ENCODE measurements around the gene PCDHGA9. TPM values are rescaled to one million over a fixed set of nuclear protein-coding genes. Genes with fewer than 3 reads are reported as not detected.
"Not testable (repeated sequence)": the region's sequence is repeated elsewhere in the genome, so short reads cannot be mapped to it uniquely, and the experiment has no call there.

Gene PCDHGA9
- total RNA-seq, 1 donor from 2014 or later = 1.9 TPM

DNA sequence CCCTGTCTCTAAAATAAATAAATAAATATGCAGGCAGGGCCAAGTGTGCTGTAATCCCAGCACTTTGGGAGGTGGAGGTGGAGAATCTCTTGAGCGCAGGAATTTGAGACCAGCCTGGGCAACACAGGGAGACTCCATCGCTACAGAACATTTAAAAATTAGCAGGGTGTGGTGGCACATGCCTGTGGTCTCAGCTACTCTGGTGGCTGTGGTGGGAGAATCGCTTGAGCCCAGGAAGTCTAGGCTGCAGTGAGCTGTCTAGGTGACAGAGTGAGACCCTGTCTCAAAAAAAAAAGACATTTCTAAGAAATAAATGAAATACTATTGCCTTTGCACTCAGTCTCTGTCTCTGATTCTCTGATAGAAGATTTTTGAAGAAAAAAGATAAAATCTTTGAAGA is 9.0 kb downstream of the PCDHGA9 start:
- TF ChIP-seq, protein P1, sequence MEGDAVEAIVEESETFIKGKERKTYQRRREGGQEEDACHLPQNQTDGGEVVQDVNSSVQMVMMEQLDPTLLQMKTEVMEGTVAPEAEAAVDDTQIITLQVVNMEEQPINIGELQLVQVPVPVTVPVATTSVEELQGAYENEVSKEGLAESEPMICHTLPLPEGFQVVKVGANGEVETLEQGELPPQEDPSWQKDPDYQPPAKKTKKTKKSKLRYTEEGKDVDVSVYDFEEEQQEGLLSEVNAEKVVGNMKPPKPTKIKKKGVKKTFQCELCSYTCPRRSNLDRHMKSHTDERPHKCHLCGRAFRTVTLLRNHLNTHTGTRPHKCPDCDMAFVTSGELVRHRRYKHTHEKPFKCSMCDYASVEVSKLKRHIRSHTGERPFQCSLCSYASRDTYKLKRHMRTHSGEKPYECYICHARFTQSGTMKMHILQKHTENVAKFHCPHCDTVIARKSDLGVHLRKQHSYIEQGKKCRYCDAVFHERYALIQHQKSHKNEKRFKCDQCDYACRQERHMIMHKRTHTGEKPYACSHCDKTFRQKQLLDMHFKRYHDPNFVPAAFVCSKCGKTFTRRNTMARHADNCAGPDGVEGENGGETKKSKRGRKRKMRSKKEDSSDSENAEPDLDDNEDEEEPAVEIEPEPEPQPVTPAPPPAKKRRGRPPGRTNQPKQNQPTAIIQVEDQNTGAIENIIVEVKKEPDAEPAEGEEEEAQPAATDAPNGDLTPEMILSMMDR (conservative IDR thresholded peaks at IDR 0.05; ENCODE audit: low read depth, low read length) = no peak

DNA sequence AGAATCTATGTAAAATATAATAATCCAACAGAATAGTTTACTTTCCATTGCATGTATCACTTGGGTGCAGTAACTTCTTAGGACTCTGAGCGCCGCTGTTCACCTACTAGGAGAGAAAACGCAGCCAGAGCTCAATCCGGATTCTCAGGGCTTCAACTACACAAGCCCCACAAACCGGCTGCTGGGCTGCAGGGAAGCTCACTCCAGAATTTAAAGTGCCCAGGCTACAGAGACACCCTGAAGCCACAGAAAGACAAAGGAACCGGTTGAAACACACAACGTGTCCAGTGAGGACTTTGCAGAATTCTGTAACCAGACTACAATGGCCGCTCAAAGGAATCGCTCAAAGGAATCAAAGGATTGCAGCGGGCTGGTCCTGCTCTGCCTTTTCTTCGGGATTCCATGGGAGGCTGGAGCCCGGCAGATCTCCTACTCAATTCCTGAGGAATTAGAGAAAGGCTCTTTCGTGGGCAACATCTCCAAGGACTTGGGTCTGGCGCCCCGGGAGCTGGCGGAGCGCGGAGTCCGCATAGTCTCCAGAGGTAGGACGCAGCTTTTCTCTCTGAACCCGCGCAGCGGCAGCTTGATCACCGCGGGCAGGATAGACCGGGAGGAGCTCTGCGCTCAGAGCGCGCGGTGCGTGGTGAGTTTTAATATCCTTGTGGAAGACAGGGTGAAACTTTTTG is 10.4 kb downstream of the PCDHGA9 start, which contains the start of gene PCDHGA10:
TSS of gene PCDHGA10 (plus strand) at position 134 of the 686 bp plus-strand sequence. CDS start at position 323, 189 bp downstream.
- H3K4me3 ChIP-seq (ENCODE audit: low read depth, low read length) = peak within 1 kb of the TSS; percentile 44
- TF ChIP-seq, protein P1 (conservative IDR thresholded peaks at IDR 0.05; ENCODE audit: low read depth, low read length) = peak; percentile 56
- DNase-seq (ENCODE audit: low read depth) = no peak

More for the DNA sequence above, 9.0 kb downstream of the PCDHGA9 start:
- no peak for DNase-seq (ENCODE audit: low read depth)
- H3K4me3 ChIP-seq (ENCODE audit: low read depth, low read length) = no peak overlapping the region

DNA sequence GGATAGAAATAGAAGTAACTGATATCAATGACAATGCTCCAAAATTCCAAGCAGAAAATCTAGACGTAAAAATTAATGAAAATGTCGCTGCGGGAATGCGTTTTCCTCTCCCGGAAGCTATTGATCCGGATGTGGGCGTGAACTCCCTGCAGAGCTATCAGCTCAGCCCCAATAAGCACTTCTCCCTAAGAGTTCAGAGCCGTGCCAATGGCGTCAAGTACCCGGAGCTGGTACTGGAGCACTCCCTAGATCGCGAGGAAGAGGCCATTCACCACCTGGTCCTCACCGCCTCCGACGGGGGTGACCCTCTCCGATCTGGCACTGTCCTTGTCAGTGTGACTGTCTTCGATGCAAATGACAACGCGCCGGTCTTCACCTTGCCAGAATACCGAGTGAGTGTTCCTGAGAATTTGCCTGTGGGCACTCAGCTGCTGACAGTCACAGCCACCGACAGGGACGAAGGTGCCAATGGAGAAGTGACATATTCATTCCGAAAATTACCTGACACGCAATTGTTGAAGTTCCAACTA is 11.0 kb downstream of the PCDHGA9 start:
- no peak for DNase-seq (ENCODE audit: low read depth)
- TF ChIP-seq, protein P1 (conservative IDR thresholded peaks at IDR 0.05; ENCODE audit: low read depth, low read length) = no peak
- peak overlapping the region; percentile 44 for H3K4me3 ChIP-seq (ENCODE audit: low read depth, low read length)

DNA sequence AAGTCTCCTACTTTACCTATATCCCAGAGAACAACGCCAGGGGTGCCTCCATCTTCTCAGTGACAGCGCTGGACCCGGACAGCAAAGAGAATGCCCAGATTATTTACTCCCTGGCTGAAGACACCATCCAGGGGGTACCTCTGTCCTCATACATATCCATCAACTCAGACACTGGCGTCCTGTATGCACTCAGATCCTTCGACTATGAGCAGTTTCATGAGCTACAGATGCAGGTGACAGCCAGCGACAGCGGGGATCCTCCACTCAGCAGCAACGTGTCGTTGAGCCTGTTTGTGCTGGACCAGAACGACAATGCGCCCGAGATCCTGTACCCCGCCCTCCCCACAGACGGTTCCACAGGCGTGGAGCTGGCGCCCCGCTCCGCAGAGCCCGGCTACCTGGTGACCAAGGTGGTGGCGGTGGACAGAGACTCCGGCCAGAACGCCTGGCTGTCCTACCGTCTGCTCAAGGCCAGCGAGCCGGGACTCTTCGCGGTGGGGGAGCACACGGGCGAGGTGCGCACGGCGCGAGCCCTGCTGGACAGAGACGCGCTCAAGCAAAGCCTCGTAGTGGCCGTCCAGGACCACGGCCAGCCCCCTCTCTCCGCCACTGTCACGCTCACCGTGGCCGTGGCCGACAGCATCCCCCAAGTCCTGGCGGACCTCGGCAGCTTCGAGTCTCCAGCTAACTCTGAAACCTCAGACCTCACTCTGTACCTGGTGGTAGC is 12.1 kb downstream of the PCDHGA9 start:
- not testable (repeated sequence) for DNase-seq (ENCODE audit: low read depth); H3K4me3 ChIP-seq (ENCODE audit: low read depth, low read length)

DNA sequence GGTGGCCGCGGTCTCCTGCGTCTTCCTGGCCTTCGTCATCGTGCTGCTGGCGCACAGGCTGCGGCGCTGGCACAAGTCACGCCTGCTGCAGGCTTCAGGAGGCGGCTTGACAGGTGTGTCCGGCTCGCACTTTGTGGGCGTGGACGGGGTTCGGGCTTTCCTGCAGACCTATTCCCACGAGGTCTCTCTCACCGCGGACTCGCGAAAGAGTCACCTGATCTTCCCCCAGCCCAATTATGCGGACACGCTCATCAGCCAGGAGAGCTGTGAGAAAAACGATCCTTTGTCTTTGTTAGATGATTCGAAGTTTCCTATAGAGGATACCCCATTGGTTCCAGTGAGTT is 12.7 kb downstream of the PCDHGA9 start:
- not testable (repeated sequence) for H3K4me3 ChIP-seq (ENCODE audit: low read depth, low read length); DNase-seq (ENCODE audit: low read depth)

DNA sequence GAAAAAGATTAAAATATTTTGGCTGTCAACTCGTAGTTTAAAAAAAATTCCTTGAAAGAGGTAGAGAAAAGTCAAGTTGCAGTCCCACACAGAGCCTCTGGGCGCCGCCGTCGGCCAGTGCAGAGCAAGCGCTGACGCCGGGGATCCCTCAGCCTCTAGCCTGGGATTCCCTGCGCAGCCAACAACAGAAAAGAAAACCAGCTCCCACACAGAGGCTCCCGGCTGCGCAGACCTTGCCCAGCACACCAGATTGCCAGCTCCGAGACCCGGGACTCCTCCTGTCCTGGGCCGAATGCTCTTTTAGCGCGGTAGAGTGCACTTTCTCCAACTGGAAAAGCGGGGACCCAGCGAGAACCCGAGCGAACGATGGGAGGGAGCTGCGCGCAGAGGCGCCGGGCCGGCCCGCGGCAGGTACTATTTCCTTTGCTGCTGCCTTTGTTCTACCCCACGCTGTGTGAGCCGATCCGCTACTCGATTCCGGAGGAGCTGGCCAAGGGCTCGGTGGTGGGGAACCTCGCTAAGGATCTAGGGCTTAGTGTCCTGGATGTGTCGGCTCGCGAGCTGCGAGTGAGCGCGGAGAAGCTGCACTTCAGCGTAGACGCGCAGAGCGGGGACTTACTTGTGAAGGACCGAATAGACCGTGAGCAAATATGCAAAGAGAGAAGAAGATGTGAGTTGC is 15.1 kb downstream of the PCDHGA9 start, which contains the start of gene PCDHGB7:
TSS of gene PCDHGB7 (plus strand) at position 184 of the 679 bp plus-strand sequence. CDS start at position 367, 183 bp downstream.
- not testable (repeated sequence) for DNase-seq (ENCODE audit: low read depth)
- TF ChIP-seq, protein P1 (conservative IDR thresholded peaks at IDR 0.05; ENCODE audit: low read depth, low read length) = peak; percentile 80
- peak within 1 kb of the TSS; percentile 55 for H3K4me3 ChIP-seq (ENCODE audit: low read depth, low read length)

DNA sequence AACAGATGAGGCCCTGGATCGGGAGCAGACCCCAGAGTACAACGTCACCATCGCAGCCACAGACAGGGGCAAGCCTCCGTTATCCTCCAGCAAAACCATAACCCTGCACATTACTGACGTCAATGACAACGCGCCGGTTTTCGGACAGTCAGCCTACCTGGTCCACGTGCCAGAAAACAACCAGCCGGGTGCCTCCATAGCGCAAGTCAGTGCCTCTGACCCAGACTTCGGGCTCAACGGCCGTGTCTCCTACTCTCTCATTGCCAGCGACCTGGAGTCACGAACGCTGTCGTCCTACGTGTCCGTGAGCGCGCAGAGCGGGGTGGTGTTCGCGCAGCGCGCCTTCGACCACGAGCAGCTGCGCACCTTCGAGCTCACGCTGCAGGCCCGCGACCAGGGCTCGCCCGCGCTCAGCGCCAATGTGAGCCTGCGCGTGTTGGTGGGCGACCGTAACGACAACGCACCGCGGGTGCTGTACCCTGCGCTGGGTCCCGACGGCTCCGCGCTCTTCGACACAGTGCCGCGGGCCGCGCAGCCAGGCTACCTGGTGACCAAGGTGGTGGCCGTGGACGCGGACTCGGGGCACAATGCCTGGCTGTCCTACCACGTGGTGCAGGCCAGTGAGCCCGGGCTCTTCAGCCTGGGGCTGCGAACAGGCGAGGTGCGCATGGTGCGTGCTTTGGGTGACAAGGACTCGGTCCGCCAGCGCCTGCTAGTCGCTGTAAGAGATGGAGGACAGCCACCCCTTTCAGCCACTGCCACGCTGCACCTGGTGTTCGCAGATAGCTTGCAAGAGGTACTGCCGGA is 16.7 kb downstream of the PCDHGA9 start:
- no peak for DNase-seq (ENCODE audit: low read depth)
- no peak overlapping the region for H3K4me3 ChIP-seq (ENCODE audit: low read depth, low read length)
- TF ChIP-seq, protein P1 (conservative IDR thresholded peaks at IDR 0.05; ENCODE audit: low read depth, low read length) = no peak
